BE2C (cell line): ENCODE data around the gene CCDC57.

Source experiments
- DNase-seq: peaks from one replicate; pipeline ENCODE4 v3.0.0-alpha.2; 2020
- H3K27me3 ChIP-seq: fragments of 250-450 bp; sonication (Bioruptor Pico); 2 replicates; pipeline ENCODE4 v1.5.1; 2020; ENCODE audit warnings: mild to moderate bottlenecking
- H3K36me3 ChIP-seq: fragments of 250-450 bp; sonication (Bioruptor Pico); 2 replicates; pipeline ENCODE4 v1.5.1; 2020; ENCODE audit warnings: mild to moderate bottlenecking
- H3K4me1 ChIP-seq: fragments of 250-450 bp; sonication (Bioruptor Pico); 2 replicates; pipeline ENCODE4 v1.5.1; 2020
- H3K4me3 ChIP-seq: 2 replicates; pipeline ENCODE4 v1.5.1; 2011; ENCODE audit warnings: low read depth, low read length
- H3K9me3 ChIP-seq: fragments of 250-450 bp; sonication (Bioruptor Pico); 2 replicates; pipeline ENCODE4 v1.5.1; 2020
- CTCF ChIP-seq: IDR thresholded peaks from 2 replicates; pipeline ENCODE4 v1.5.1; 2012; ENCODE audit warnings: mild to moderate bottlenecking, low read depth, low read length

CCDC57 gene

GRCh38 chr17:82085931-82086764, 126.5 kb downstream of the CCDC57 start:
- Histone ChIP-seq H3K36me3 (peaks cover 97% of the 10 kb centered on the region), H3K4me3 (no peak overlapping the region), H3K4me1 (no peaks in the 10 kb centered on the region), H3K9me3 (no peaks in the 10 kb centered on the region), H3K27me3 (no peaks in the 10 kb centered on the region)
- no peak for DNase-seq
- no peak for TF ChIP-seq CTCF

GRCh38 chr17:82085031-82085861, 127.4 kb downstream of the CCDC57 start:
- no peak for DNase-seq
- Histone ChIP-seq H3K36me3 (peaks cover 97% of the 10 kb centered on the region), H3K4me1 (no peaks in the 10 kb centered on the region), H3K27me3 (no peaks in the 10 kb centered on the region), H3K9me3 (no peaks in the 10 kb centered on the region), H3K4me3 (no peak overlapping the region)
- TF ChIP-seq CTCF = no peak

GRCh38 chr17:82084373-82085030, 128.1 kb downstream of the CCDC57 start:
- H3K4me3 ChIP-seq = no peak overlapping the region
- no peaks in the 10 kb centered on the region for H3K4me1 ChIP-seq
- no peak for TF ChIP-seq CTCF
- no peaks in the 10 kb centered on the region for H3K27me3 ChIP-seq
- no peaks in the 10 kb centered on the region for H3K9me3 ChIP-seq
- H3K36me3 ChIP-seq = peaks cover 97% of the 10 kb centered on the region
- DNase-seq = no peak

GRCh38 chr17:82083533-82084359, 128.9 kb downstream of the CCDC57 start:
- no peak for DNase-seq
- TF ChIP-seq CTCF = no peak
- Histone ChIP-seq H3K4me3 (no peak overlapping the region), H3K36me3 (peaks cover 95% of the 10 kb centered on the region), H3K4me1 (no peaks in the 10 kb centered on the region), H3K27me3 (no peaks in the 10 kb centered on the region), H3K9me3 (no peaks in the 10 kb centered on the region)

GRCh38 chr17:82083009-82083408, 129.6 kb downstream of the CCDC57 start:
- no peak for DNase-seq
- Histone ChIP-seq H3K36me3 (peaks cover 92% of the 10 kb centered on the region), H3K9me3 (no peaks in the 10 kb centered on the region), H3K4me1 (no peaks in the 10 kb centered on the region), H3K27me3 (no peaks in the 10 kb centered on the region), H3K4me3 (no peak overlapping the region)
- TF ChIP-seq CTCF = no peak
